ENCODE measurements around the gene TRANK1.
"Not testable (repeated sequence)": the region's sequence is repeated elsewhere in the genome, so short reads cannot be mapped to it uniquely, and the experiment has no call there.

TRANK1 gene

GRCh38 chr3:36911990-36912804 lies 32.7 kb downstream of the TRANK1 start:
- no peak for DNase-seq

GRCh38 chr3:36909666-36910065 lies 35.2 kb downstream of the TRANK1 start:
- DNase-seq, result no peak

- DNase-seq, result no peak
Measured at GRCh38 chr3:36909181-36909580, 35.7 kb downstream of the TRANK1 start.

- no peak for DNase-seq
Measured at GRCh38 chr3:36908647-36909180, 36.1 kb downstream of the TRANK1 start.

- DNase-seq, result peak in 3 of 4 experiments; percentile 2 to 44 (median 44)
Measured at GRCh38 chr3:36907911-36908646, 36.8 kb downstream of the TRANK1 start.

GRCh38 chr3:36906504-36907149 lies 38.2 kb downstream of the TRANK1 start:
- no peak for DNase-seq

- DNase-seq, result no peak
Measured at GRCh38 chr3:36905545-36905944, 39.3 kb downstream of the TRANK1 start.

- no peak for DNase-seq
Measured at GRCh38 chr3:36904641-36905040, 40.2 kb downstream of the TRANK1 start.

GRCh38 chr3:36904065-36904464 lies 40.8 kb downstream of the TRANK1 start:
- not testable (repeated sequence) for DNase-seq

GRCh38 chr3:36903119-36903882 lies 41.6 kb downstream of the TRANK1 start:
- no peak for DNase-seq

GRCh38 chr3:36901588-36901987 lies 43.3 kb downstream of the TRANK1 start:
- DNase-seq, result no peak

- DNase-seq, result no peak
Measured at GRCh38 chr3:36900474-36901443, 44.1 kb downstream of the TRANK1 start.

GRCh38 chr3:36895496-36896409 lies 49.1 kb downstream of the TRANK1 start:
- DNase-seq, result no peak

- no peak for DNase-seq
Measured at GRCh38 chr3:36894914-36895313, 49.9 kb downstream of the TRANK1 start.

GRCh38 chr3:36893826-36894225 lies 51.0 kb downstream of the TRANK1 start:
- no peak for DNase-seq

GRCh38 chr3:36893137-36893557 lies 51.7 kb downstream of the TRANK1 start:
- DNase-seq, result no peak

- DNase-seq, result no peak
Measured at GRCh38 chr3:36892457-36893136, 52.3 kb downstream of the TRANK1 start.

- DNase-seq, result no peak
Measured at GRCh38 chr3:36891701-36892160, 53.1 kb downstream of the TRANK1 start.

- DNase-seq, result not testable (repeated sequence)
Measured at GRCh38 chr3:36891097-36891496, 53.8 kb downstream of the TRANK1 start.

Data from activated naive CD4-positive, alpha-beta T cell (primary cell).